ENCODE data around the gene NDUFV2.

GRCh38 chr18:9130195-9130594 lies 27.7 kb downstream of the NDUFV2 start:
- no peak for TF ChIP-seq CTCF (IDR thresholded peaks at IDR 0.05)
- no peak for TF ChIP-seq POLR2A (IDR thresholded peaks at IDR 0.05)

Data from esophagus squamous epithelium (tissue), 4 donors.